Mesodermal cell (in vitro differentiated cells): Measurements from ENCODE around the gene IL12RB1.

Experiments
- H3K27ac ChIP-seq: 2 replicates; pipeline ENCODE4 v1.7.0; 2013; ENCODE audit warnings: mild to moderate bottlenecking, low read depth, low read length, moderate library complexity; ENCODE audit not compliant: severe bottlenecking
- H3K36me3 ChIP-seq: 2 replicates; pipeline ENCODE4 v1.7.1; 2013; ENCODE audit warnings: mild to moderate bottlenecking, low read length, moderate library complexity; ENCODE audit not compliant: control insufficient read depth, insufficient read depth
- H3K4me1 ChIP-seq: one replicate; pipeline ENCODE4 v1.7.1; 2013; ENCODE audit warnings: mild to moderate bottlenecking, low read length; ENCODE audit not compliant: insufficient read depth, control insufficient read depth, poor library complexity, severe bottlenecking
- H3K4me3 ChIP-seq: 2 replicates; pipeline ENCODE4 v1.7.0; 2013; ENCODE audit warnings: low read length, control low read depth, mild to moderate bottlenecking; ENCODE audit not compliant: insufficient read depth, poor library complexity, severe bottlenecking; ENCODE audit errors: extremely low read depth
- H3K9me3 ChIP-seq: 2 replicates; pipeline ENCODE4 v1.7.1; 2013; ENCODE audit warnings: mild to moderate bottlenecking, low read length, moderate library complexity; ENCODE audit not compliant: control insufficient read depth
- WGBS, 2 experiments: methylation state at CpG; one replicate each; pipeline ENCODE4 v1.1.5; 2013; ENCODE audit warnings: missing lambda C conversion rate in 2 of 2; ENCODE audit not compliant: insufficient coverage in 2 of 2; 5-methylcytosine and 5-hydroxymethylcytosine counted together

Gene IL12RB1

GRCh38 chr19:18085702-18086457 is 854 bp downstream of the IL12RB1 start:
- no peaks in the 10 kb centered on the region for H3K9me3 ChIP-seq
- no peaks in the 10 kb centered on the region for H3K36me3 ChIP-seq
- H3K27ac ChIP-seq, result no peak overlapping the region
- 83 to 88% methylated on average over 6 of the region's 8 CpGs for WGBS, 2 experiments
- H3K4me3 ChIP-seq, result no peak overlapping the region
- no peaks in the 10 kb centered on the region for H3K4me1 ChIP-seq

- Histone ChIP-seq H3K9me3 (no peaks in the 10 kb centered on the region), H3K36me3 (no peaks in the 10 kb centered on the region), H3K4me1 (no peaks in the 10 kb centered on the region), H3K4me3 (no peak overlapping the region), H3K27ac (no peak overlapping the region)
- WGBS, 2 experiments, result 70 to 82% methylated on average over 8 of the region's 8 CpGs
Measured at GRCh38 chr19:18083929-18084684, 2.6 kb downstream of the IL12RB1 start.

DNA sequence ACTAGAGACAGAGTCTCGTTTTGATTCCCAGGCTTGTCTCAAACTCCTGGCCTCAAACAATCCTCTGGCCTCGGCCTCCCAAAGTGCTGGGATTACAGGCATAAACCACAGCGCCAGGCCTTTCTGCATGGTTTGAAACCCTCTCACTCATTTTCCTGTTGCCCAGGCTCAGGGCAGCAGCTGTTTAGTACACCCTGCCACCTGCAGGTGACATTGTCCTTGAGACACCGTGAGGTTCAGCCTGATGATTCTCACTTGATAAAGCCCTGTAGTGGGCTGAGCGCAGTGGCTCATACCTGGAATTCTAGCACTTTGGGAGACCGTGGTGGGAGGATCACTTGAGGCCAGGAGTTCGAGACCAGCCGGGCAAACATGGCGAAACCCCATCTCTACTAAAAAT is 12.5 kb downstream of the IL12RB1 start:
- Histone ChIP-seq H3K27ac (no peak overlapping the region), H3K9me3 (no peaks in the 10 kb centered on the region), H3K4me1 (no peaks in the 10 kb centered on the region), H3K4me3 (no peak overlapping the region), H3K36me3 (no peaks in the 10 kb centered on the region)
- WGBS, 2 experiments, result 79 to 85% methylated on average over 7 to 9 of the region's 9 CpGs

- Histone ChIP-seq H3K4me3 (no peak overlapping the region), H3K4me1 (no peaks in the 10 kb centered on the region), H3K36me3 (no peaks in the 10 kb centered on the region), H3K27ac (no peak overlapping the region), H3K9me3 (no peaks in the 10 kb centered on the region)
- WGBS, 2 experiments, result 80 to 100% methylated on average over 1 to 2 of the region's 4 CpGs
Measured at GRCh38 chr19:18073197-18073596, 13.5 kb downstream of the IL12RB1 start.

- H3K4me1 ChIP-seq, result no peaks in the 10 kb centered on the region
- WGBS, 2 experiments, result 93 to 94% methylated on average over 3 to 4 of the region's 6 CpGs
- H3K9me3 ChIP-seq, result no peaks in the 10 kb centered on the region
- H3K36me3 ChIP-seq, result no peaks in the 10 kb centered on the region
- H3K27ac ChIP-seq, result no peak overlapping the region
- no peak overlapping the region for H3K4me3 ChIP-seq
Measured at GRCh38 chr19:18072335-18072734, 14.4 kb downstream of the IL12RB1 start.

DNA sequence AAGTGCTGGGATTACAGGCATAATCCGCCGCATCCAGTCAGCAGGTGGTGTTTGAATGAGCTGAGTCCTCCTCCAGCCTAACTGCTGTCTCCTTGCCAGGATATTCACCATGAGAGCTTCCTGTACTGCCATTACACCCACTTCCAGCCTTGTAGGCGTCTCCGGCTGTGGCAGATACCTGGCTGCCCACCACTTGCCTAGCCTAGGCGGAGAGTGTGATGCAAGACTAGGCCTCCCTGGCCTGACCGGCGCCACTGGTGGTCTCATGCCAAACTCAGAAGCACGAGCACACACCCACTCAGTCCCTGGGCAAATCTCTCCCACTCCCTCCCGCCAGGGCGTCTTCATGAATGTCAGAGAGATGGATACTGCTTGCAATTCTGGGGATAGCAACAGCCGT is 16.6 kb downstream of the IL12RB1 start:
- Histone ChIP-seq H3K4me1 (no peaks in the 10 kb centered on the region), H3K9me3 (no peaks in the 10 kb centered on the region), H3K27ac (no peak overlapping the region), H3K4me3 (no peak overlapping the region), H3K36me3 (no peaks in the 10 kb centered on the region)
- WGBS, 2 experiments, result 83 to 93% methylated on average over 10 to 11 of the region's 11 CpGs

DNA sequence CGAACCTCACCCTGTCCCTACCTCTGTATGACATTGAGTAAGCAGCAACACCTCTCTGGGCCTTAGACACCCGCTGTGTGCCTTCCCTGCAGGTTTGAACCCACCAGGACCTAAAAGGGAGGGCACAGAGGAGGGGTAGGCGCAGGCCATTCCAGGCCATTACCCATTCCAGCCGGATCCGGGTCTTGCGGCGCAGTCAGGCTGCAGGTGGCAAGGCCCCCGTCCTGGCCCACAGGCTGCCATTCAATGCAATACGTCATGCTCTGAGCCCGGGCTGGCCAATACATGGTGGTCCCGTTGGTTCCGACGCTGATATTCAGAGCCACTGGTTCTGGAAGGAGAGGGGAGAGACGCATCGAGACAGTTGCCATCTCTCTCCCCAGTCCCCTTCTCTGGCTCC is 17.4 kb downstream of the IL12RB1 start:
- Histone ChIP-seq H3K36me3 (no peaks in the 10 kb centered on the region), H3K4me3 (no peak overlapping the region), H3K9me3 (no peaks in the 10 kb centered on the region), H3K27ac (no peak overlapping the region), H3K4me1 (no peaks in the 10 kb centered on the region)
- WGBS, 2 experiments, result 82 to 85% methylated on average over 13 of the region's 15 CpGs

DNA sequence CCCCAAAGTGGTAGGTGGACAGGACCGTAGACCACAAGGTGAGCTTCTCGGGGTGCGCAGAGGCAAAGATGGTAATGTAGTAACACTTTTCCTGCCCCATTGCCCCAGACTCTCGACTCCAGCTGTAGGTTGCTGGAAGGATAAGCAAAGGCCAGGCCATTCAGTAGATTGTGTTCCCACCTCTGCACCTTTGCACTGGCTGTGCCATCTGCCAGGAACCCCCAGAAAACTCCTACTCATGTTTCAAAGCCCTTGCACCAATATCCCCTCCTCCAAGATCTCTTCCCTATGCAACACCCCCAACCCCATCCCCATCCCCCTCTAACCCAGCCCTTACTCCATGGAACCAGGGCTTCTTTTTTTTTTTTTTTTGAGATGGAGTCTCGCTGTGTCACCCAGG is 18.3 kb downstream of the IL12RB1 start:
- Histone ChIP-seq H3K27ac (no peak overlapping the region), H3K4me3 (no peak overlapping the region), H3K9me3 (no peaks in the 10 kb centered on the region), H3K36me3 (no peaks in the 10 kb centered on the region), H3K4me1 (no peaks in the 10 kb centered on the region)
- WGBS, 2 experiments, result 93 to 95% methylated on average over 4 of the region's 5 CpGs

DNA sequence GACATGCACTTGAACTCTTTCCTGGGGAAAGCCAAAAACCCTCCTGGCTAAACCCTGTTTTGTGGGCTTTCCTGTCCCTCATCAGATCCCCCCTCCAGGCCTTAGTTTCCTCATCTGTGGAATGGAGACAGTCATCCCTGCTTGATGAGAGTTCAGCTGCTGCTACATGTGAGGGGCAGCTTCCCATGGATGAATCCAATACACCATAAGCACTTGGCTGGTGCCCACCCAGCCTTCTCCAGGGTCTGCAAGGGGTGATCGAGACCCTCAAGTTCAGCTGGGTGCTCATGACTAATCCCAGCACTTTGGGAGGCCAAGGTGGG is 21.6 kb downstream of the IL12RB1 start:
- H3K27ac ChIP-seq, result no peak overlapping the region
- H3K4me3 ChIP-seq, result no peak overlapping the region
- 100% methylated on average over 1 of the region's 1 CpG; no CpG with 5 or more reads in 1 of the 2 experiments for WGBS, 2 experiments
- H3K9me3 ChIP-seq, result no peaks in the 10 kb centered on the region
- H3K36me3 ChIP-seq, result no peaks in the 10 kb centered on the region
- no peaks in the 10 kb centered on the region for H3K4me1 ChIP-seq

- WGBS, 2 experiments, result 35 to 56% methylated on average over 4 to 5 of the region's 5 CpGs
- Histone ChIP-seq H3K36me3 (no peaks in the 10 kb centered on the region), H3K9me3 (no peaks in the 10 kb centered on the region), H3K4me3 (no peak overlapping the region), H3K4me1 (no peaks in the 10 kb centered on the region), H3K27ac (no peak overlapping the region)
Measured at GRCh38 chr19:18063463-18063862, 23.3 kb downstream of the IL12RB1 start.

- Histone ChIP-seq H3K9me3 (no peaks in the 10 kb centered on the region), H3K36me3 (no peaks in the 10 kb centered on the region), H3K4me3 (no peak overlapping the region), H3K27ac (no peak overlapping the region), H3K4me1 (no peaks in the 10 kb centered on the region)
- 64 to 71% methylated on average over 8 of the region's 8 CpGs for WGBS, 2 experiments
Measured at GRCh38 chr19:18062028-18062427, 24.7 kb downstream of the IL12RB1 start.
